H1 (cell line): ENCODE results near the gene DNAAF3.

ENCODE experiments used
- ASH2L ChIP-seq: fragments of 200-600, 300-600 bp; sonication (generic); IDR thresholded peaks from one replicate; pipeline ENCODE4 v1.7.1; 2017; ENCODE audit warnings: low read length
- CEBPB ChIP-seq: IDR thresholded peaks from 2 replicates; pipeline ENCODE4 v1.6.1; 2012; ENCODE audit warnings: low read depth, low read length
- EP300 ChIP-seq, 2 experiments: IDR thresholded peaks; 1 replicate in 1 of 2; 2 replicates in 1 of 2; pipeline ENCODE4 v1.6.1; 2011 to 2012; ENCODE audit warnings: low read depth in 2 of 2, low read length in 2 of 2, mild to moderate bottlenecking in 2 of 2, borderline replicate concordance in 1 of 2, inconsistent platforms in 1 of 2, moderate library complexity in 1 of 2
- HDAC2 ChIP-seq, 2 experiments: fragments of 300-600 bp in 1 of 2; sonication (generic) in 1 of 2; IDR thresholded peaks; 2 replicates each; pipeline ENCODE4 v1.6.1; 2011 to 2012; ENCODE audit warnings: low read depth in 2 of 2, low read length in 2 of 2, mild to moderate bottlenecking in 2 of 2, moderate library complexity in 2 of 2, borderline replicate concordance in 1 of 2, inconsistent platforms in 1 of 2
- KDM1A ChIP-seq: fragments of 200-600, 300-600 bp; sonication (generic); IDR thresholded peaks from 2 replicates; pipeline ENCODE4 v1.7.1; 2016; ENCODE audit warnings: mild to moderate bottlenecking, low read length, borderline replicate concordance
- MAFK ChIP-seq: IDR thresholded peaks from 2 replicates; pipeline ENCODE4 v1.6.1; 2012; ENCODE audit warnings: low read depth, mild to moderate bottlenecking, improper control_type of control experiment, low read length
- POLR2AphosphoS5 ChIP-seq: IDR thresholded peaks from 2 replicates; pipeline ENCODE4 v1.6.1; 2011; ENCODE audit warnings: low read depth, low read length
- RNF2 ChIP-seq: fragments of 200-900, 300-1000 bp; sonication (generic); IDR thresholded peaks from 2 replicates; pipeline ENCODE4 v1.7.1; 2016; ENCODE audit warnings: borderline replicate concordance, low read depth, mild to moderate bottlenecking, antibody characterized with exemption, low read length; ENCODE audit not compliant: poor library complexity, severe bottlenecking; ENCODE audit errors: missing control alignments
- SRF ChIP-seq: IDR thresholded peaks from 2 replicates; pipeline ENCODE4 v1.6.1; 2011; ENCODE audit warnings: mild to moderate bottlenecking, low read depth, low read length, moderate library complexity
- TCF12 ChIP-seq: IDR thresholded peaks from 2 replicates; pipeline ENCODE4 v1.6.1; 2011; ENCODE audit warnings: low read depth, mild to moderate bottlenecking, low read length
- TF ChIP-seq, protein P1 (sequence below), 3 experiments: IDR thresholded peaks; 1 replicate in 2 of 3; 2 replicates in 1 of 3; pipeline versions ENCODE4 v1.5.1 to v1.6.1; 2011; ENCODE audit warnings: low read length in 3 of 3, mild to moderate bottlenecking in 3 of 3, inconsistent platforms in 2 of 3, low read depth in 1 of 3, moderate library complexity in 1 of 3; ENCODE audit not compliant: insufficient read depth in 1 of 3; ENCODE audit errors: control extremely low read depth in 1 of 3
- TF ChIP-seq, protein P2 (sequence below): IDR thresholded peaks from 2 replicates; pipeline ENCODE4 v1.6.1; 2012; ENCODE audit warnings: low read length, inconsistent platforms

DNA sequence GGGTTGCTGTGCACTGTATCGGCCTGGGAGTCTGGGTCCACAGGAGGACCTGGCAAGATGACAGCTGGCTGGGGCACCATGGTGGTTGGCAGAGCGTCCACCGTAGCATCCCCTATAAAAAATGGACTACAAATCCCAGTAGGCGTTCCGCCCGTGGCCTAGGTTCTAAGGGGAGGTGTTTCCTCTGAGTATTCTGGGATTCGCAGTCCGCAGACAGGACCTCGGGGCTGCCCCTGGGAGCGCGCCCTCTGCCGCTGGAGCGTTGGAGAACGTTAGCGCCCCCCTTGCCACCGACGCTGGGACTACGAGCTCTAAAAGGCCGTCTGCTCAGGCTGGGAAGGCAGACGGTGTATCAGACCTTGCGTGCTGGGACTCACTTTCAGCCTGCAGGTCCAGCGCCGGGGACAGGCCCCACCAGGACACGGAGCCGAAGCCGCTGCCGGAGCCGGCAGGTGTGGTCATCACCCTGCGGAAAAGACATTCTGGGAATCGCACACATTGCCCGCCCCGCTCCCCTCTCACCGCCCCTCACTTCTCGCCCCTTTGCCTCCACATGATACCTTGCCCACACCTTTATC lies 372 bp downstream of the DNAAF3 start:
- TF ChIP-seq KDM1A: no peak
- TF ChIP-seq CEBPB: no peak
- no peak for TF ChIP-seq RNF2
- TF ChIP-seq, protein P1, sequence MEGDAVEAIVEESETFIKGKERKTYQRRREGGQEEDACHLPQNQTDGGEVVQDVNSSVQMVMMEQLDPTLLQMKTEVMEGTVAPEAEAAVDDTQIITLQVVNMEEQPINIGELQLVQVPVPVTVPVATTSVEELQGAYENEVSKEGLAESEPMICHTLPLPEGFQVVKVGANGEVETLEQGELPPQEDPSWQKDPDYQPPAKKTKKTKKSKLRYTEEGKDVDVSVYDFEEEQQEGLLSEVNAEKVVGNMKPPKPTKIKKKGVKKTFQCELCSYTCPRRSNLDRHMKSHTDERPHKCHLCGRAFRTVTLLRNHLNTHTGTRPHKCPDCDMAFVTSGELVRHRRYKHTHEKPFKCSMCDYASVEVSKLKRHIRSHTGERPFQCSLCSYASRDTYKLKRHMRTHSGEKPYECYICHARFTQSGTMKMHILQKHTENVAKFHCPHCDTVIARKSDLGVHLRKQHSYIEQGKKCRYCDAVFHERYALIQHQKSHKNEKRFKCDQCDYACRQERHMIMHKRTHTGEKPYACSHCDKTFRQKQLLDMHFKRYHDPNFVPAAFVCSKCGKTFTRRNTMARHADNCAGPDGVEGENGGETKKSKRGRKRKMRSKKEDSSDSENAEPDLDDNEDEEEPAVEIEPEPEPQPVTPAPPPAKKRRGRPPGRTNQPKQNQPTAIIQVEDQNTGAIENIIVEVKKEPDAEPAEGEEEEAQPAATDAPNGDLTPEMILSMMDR (IDR thresholded peaks at IDR 0.05; ENCODE audit: control extremely low read depth in 1 of 3, insufficient read depth in 1 of 3, low read depth in 1 of 3, low read length in 3 of 3): peak; percentile 68 to 96 (median 85)
- TF ChIP-seq HDAC2 (IDR thresholded peaks at IDR 0.05; ENCODE audit: borderline replicate concordance in 1 of 2, low read depth in 2 of 2, low read length in 2 of 2): no peak
- TF ChIP-seq SRF: no peak
- no peak for TF ChIP-seq MAFK
- TF ChIP-seq, protein P2, sequence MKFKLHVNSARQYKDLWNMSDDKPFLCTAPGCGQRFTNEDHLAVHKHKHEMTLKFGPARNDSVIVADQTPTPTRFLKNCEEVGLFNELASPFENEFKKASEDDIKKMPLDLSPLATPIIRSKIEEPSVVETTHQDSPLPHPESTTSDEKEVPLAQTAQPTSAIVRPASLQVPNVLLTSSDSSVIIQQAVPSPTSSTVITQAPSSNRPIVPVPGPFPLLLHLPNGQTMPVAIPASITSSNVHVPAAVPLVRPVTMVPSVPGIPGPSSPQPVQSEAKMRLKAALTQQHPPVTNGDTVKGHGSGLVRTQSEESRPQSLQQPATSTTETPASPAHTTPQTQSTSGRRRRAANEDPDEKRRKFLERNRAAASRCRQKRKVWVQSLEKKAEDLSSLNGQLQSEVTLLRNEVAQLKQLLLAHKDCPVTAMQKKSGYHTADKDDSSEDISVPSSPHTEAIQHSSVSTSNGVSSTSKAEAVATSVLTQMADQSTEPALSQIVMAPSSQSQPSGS: no peak
- no peak for TF ChIP-seq POLR2AphosphoS5
- no peak for TF ChIP-seq ASH2L
- TF ChIP-seq TCF12: 0 out of 2 replicates have a peak, but pooled peaks have one; percentile 15
- TF ChIP-seq EP300 (IDR thresholded peaks at IDR 0.05; ENCODE audit: borderline replicate concordance in 1 of 2, low read depth in 2 of 2, low read length in 2 of 2): no peak
